RKO (cell line): ENCODE measurements around the gene OCA2.
"Not testable (repeated sequence)": the region's sequence is repeated elsewhere in the genome, so short reads cannot be mapped to it uniquely, and the experiment has no call there.

Experiments used
- DNase-seq: peaks from one replicate; pipeline ENCODE4 v3.0.0-alpha.2; 2016; ENCODE audit warnings: low spot score

The OCA2 gene

GRCh38 chr15:27722102-27722501, 377.0 kb downstream of the OCA2 start:
- no peak for DNase-seq

GRCh38 chr15:27714675-27715074, 384.4 kb downstream of the OCA2 start:
- no peak for DNase-seq

DNA sequence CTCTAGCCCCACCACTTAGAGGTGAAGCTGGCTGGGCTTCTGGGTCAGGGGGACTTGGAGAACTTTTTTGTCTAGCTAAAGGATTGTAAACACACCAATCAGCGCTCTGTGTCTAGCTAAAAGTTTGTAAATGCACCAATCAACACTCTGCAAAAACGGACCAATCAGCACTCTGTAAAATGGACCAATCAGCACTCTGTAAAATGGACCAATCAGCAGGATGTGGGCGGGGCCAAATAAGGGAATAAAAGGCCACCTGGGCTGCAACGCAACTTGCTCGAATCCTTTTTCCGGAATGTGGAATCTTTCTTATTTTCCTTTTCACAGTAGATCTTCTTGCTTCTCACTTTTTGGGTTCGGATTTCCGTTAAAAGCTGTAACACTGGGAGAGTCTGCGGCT, 385.3 kb downstream of the OCA2 start:
- DNase-seq, result not testable (repeated sequence)

GRCh38 chr15:27707257-27707656, 391.9 kb downstream of the OCA2 start:
- no peak for DNase-seq

DNA sequence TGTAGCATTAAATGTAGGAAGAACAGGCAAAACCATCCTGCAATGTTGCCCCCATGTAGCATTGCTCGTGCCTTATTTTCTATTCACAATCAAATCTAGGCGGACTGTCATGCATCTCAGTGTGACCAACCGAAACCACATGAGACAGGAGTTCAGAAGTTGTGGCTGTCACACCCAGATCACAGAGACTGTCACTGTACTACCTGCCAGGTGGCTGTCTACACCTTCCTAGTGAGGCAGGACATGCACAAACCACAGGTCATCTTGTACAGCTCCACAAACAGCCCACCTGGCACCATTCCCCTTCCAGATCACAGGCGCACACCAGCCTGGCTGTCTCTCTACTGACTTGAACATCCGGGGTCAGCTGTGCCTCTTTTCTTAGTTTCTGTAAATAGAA, 392.8 kb downstream of the OCA2 start:
- no peak for DNase-seq

GRCh38 chr15:27705056-27705455, 394.1 kb downstream of the OCA2 start:
- DNase-seq, result no peak
